Neural cell (in vitro differentiated cells): ENCODE measurements around the gene PCDHA1. TPM values are rescaled to one million over a fixed set of nuclear protein-coding genes. Genes with fewer than 3 reads are reported as not detected.
"Not testable (repeated sequence)": the region's sequence is repeated elsewhere in the genome, so short reads cannot be mapped to it uniquely, and the experiment has no call there.

ENCODE experiments used
- H2AFZ ChIP-seq: fragments of 200-600, 300-800 bp; sonication (generic), shearing (Covaris generic); 2 replicates; pipeline ENCODE4 v1.6.0; 2014; ENCODE audit warnings: low read depth, mild to moderate bottlenecking, antibody characterized with exemption, low read length, moderate library complexity
- H3F3A ChIP-seq: fragments of 200-600 bp; shearing (Covaris generic); 2 replicates; pipeline ENCODE4 v1.6.1; 2016; ENCODE audit warnings: mild to moderate bottlenecking, moderate library complexity, mixed read lengths, antibody characterized with exemption, low read length; ENCODE audit not compliant: insufficient read depth, poor library complexity, severe bottlenecking
- H3K27ac ChIP-seq: fragments of 200-600, 300-800 bp; sonication (generic), shearing (Covaris generic); 2 replicates; pipeline ENCODE4 v1.5.1; 2014; ENCODE audit warnings: mild to moderate bottlenecking, low read length, moderate library complexity
- H3K27me3 ChIP-seq: fragments of 300-800, 200-600 bp; sonication (generic), shearing (Covaris generic); 2 replicates; pipeline ENCODE4 v1.6.0; 2014; ENCODE audit warnings: mild to moderate bottlenecking, low read depth, low read length, moderate library complexity; ENCODE audit not compliant: insufficient read depth
- H3K36me3 ChIP-seq: fragments of 300-800, 200-600 bp; sonication (generic), shearing (Covaris generic); 2 replicates; pipeline ENCODE4 v1.5.1; 2014; ENCODE audit warnings: mild to moderate bottlenecking, antibody characterized with exemption, low read length, moderate library complexity; ENCODE audit not compliant: insufficient read depth
- H3K4me2 ChIP-seq: fragments of 300-800, 200-600 bp; sonication (generic), shearing (Covaris generic); 2 replicates; pipeline ENCODE4 v1.6.0; 2014; ENCODE audit warnings: mild to moderate bottlenecking, low read length
- H3K4me3 ChIP-seq: fragments of 300-800, 200-600 bp; sonication (generic), shearing (Covaris generic); 2 replicates; pipeline ENCODE4 v1.5.1; 2014; ENCODE audit warnings: mild to moderate bottlenecking, low read length, moderate library complexity
- H3K79me2 ChIP-seq: fragments of 200-600 bp; shearing (Covaris generic); replicated peaks from 2 replicates; pipeline ENCODE4 v1.6.0; 2014; ENCODE audit warnings: mild to moderate bottlenecking, low read length, moderate library complexity; ENCODE audit not compliant: insufficient read depth
- H3K9ac ChIP-seq: fragments of 300-800, 200-600 bp; sonication (generic), shearing (Covaris generic); 2 replicates; pipeline ENCODE4 v1.6.1; 2016; ENCODE audit warnings: mild to moderate bottlenecking, low read length, mixed read lengths
- H3K9me2 ChIP-seq: fragments of 200-600 bp; shearing (Covaris generic); 2 replicates; pipeline ENCODE4 v1.6.1; 2016; ENCODE audit warnings: mild to moderate bottlenecking, low read length, mixed read lengths; ENCODE audit not compliant: insufficient read depth
- H3K9me3 ChIP-seq: fragments of 200-600, 300-800 bp; sonication (generic), shearing (Covaris generic); 2 replicates; pipeline ENCODE4 v1.6.1; 2016; ENCODE audit warnings: mild to moderate bottlenecking, mixed run types, low read length, moderate library complexity, mixed read lengths
- H4K20me1 ChIP-seq: fragments of 200-600 bp; shearing (Covaris generic); 2 replicates; pipeline ENCODE4 v1.6.1; 2016; ENCODE audit warnings: mild to moderate bottlenecking, mixed run types; ENCODE audit not compliant: insufficient read depth
- EP300 ChIP-seq: fragments of 450-650 bp; conservative IDR thresholded peaks from 2 replicates; pipeline ENCODE4 v1.6.1; 2014; ENCODE audit warnings: antibody characterized with exemption, mild to moderate bottlenecking, moderate library complexity; ENCODE audit not compliant: poor library complexity, severe bottlenecking
- EZH2 ChIP-seq: fragments of 200-600, 300-800 bp; shearing (Covaris generic), sonication (generic); IDR thresholded peaks from 2 replicates; pipeline ENCODE4 v1.6.1; 2014; ENCODE audit warnings: antibody characterized with exemption, low read length, borderline replicate concordance, mild to moderate bottlenecking; ENCODE audit not compliant: insufficient read depth, poor library complexity, severe bottlenecking
- MXI1 ChIP-seq: fragments of 450-650 bp; conservative IDR thresholded peaks from 2 replicates; pipeline ENCODE4 v1.6.1; 2014; ENCODE audit warnings: antibody characterized with exemption, mild to moderate bottlenecking; ENCODE audit not compliant: poor library complexity, severe bottlenecking
- POLR2AphosphoS5 ChIP-seq: IDR thresholded peaks from 2 replicates; pipeline ENCODE4 v1.6.1; 2012
- RAD21 ChIP-seq: fragments of 450-650 bp; conservative IDR thresholded peaks from 2 replicates; pipeline ENCODE4 v1.6.1; 2014; ENCODE audit warnings: antibody characterized with exemption, mild to moderate bottlenecking, moderate library complexity
- SMC3 ChIP-seq: fragments of 450-650 bp; conservative IDR thresholded peaks from 2 replicates; pipeline ENCODE4 v1.6.1; 2014; ENCODE audit warnings: antibody characterized with exemption, mild to moderate bottlenecking, moderate library complexity; ENCODE audit not compliant: poor library complexity
- TAF1 ChIP-seq: IDR thresholded peaks from 2 replicates; pipeline ENCODE4 v1.6.1; 2012; ENCODE audit warnings: low read depth
- polyA plus RNA-seq: library from polyadenylated mRNA; depleted of rRNA; stranded (reverse); fragments of >200 nt; gene quantifications from 2 replicates; pipeline ENCODE4 v1.2.3, GENCODE V29; 2014
- TF ChIP-seq, protein P1 (sequence below): fragments of 450-650 bp; IDR thresholded peaks from 2 replicates; pipeline ENCODE4 v1.5.1; 2014; ENCODE audit warnings: antibody characterized with exemption, mild to moderate bottlenecking, moderate library complexity; ENCODE audit not compliant: poor library complexity, severe bottlenecking
- TF ChIP-seq, protein P2 (sequence below): IDR thresholded peaks from 2 replicates; pipeline ENCODE4 v1.6.1; 2012; ENCODE audit warnings: borderline replicate concordance

PCDHA1 gene
- polyA plus RNA-seq, 1 donor from 2014 or later, result 0.28 TPM

DNA sequence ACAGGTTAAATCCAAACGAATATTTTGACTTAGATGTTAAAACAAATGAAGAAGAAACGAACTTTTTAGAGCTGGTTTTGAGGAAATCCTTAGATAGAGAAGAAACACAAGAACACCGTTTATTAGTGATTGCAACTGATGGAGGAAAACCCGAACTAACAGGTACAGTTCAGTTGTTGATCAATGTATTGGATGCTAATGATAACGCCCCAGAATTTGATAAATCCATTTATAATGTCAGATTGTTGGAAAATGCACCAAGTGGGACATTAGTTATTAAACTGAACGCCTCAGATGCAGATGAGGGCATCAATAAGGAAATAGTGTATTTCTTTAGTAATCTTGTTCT is 36.3 kb downstream of the PCDHA1 start:
- H3K9ac ChIP-seq, result no peak overlapping the region
- H3K27ac ChIP-seq, result no peak overlapping the region
- H3K79me2 ChIP-seq, result peaks cover 57% of the 10 kb centered on the region
- no peak overlapping the region for H3K4me2 ChIP-seq
- no peaks in the 10 kb centered on the region for H3K9me2 ChIP-seq
- TF ChIP-seq POLR2AphosphoS5 (no peak), EP300 (no peak), SMC3 (no peak), RAD21 (no peak), MXI1 (no peak), TAF1 (no peak), EZH2 (no peak)
- TF ChIP-seq, protein P1, sequence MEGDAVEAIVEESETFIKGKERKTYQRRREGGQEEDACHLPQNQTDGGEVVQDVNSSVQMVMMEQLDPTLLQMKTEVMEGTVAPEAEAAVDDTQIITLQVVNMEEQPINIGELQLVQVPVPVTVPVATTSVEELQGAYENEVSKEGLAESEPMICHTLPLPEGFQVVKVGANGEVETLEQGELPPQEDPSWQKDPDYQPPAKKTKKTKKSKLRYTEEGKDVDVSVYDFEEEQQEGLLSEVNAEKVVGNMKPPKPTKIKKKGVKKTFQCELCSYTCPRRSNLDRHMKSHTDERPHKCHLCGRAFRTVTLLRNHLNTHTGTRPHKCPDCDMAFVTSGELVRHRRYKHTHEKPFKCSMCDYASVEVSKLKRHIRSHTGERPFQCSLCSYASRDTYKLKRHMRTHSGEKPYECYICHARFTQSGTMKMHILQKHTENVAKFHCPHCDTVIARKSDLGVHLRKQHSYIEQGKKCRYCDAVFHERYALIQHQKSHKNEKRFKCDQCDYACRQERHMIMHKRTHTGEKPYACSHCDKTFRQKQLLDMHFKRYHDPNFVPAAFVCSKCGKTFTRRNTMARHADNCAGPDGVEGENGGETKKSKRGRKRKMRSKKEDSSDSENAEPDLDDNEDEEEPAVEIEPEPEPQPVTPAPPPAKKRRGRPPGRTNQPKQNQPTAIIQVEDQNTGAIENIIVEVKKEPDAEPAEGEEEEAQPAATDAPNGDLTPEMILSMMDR, result no peak
- TF ChIP-seq, protein P2, sequence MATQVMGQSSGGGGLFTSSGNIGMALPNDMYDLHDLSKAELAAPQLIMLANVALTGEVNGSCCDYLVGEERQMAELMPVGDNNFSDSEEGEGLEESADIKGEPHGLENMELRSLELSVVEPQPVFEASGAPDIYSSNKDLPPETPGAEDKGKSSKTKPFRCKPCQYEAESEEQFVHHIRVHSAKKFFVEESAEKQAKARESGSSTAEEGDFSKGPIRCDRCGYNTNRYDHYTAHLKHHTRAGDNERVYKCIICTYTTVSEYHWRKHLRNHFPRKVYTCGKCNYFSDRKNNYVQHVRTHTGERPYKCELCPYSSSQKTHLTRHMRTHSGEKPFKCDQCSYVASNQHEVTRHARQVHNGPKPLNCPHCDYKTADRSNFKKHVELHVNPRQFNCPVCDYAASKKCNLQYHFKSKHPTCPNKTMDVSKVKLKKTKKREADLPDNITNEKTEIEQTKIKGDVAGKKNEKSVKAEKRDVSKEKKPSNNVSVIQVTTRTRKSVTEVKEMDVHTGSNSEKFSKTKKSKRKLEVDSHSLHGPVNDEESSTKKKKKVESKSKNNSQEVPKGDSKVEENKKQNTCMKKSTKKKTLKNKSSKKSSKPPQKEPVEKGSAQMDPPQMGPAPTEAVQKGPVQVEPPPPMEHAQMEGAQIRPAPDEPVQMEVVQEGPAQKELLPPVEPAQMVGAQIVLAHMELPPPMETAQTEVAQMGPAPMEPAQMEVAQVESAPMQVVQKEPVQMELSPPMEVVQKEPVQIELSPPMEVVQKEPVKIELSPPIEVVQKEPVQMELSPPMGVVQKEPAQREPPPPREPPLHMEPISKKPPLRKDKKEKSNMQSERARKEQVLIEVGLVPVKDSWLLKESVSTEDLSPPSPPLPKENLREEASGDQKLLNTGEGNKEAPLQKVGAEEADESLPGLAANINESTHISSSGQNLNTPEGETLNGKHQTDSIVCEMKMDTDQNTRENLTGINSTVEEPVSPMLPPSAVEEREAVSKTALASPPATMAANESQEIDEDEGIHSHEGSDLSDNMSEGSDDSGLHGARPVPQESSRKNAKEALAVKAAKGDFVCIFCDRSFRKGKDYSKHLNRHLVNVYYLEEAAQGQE, result no peak
- H4K20me1 ChIP-seq, result no peaks in the 10 kb centered on the region
- H3K36me3 ChIP-seq, result peaks cover 25% of the 10 kb centered on the region
- H2AFZ ChIP-seq, result no peak overlapping the region
- H3K4me3 ChIP-seq, result no peak overlapping the region
- H3K9me3 ChIP-seq, result peaks cover 24% of the 10 kb centered on the region
- H3F3A ChIP-seq, result no peaks in the 10 kb centered on the region
- no peaks in the 10 kb centered on the region for H3K27me3 ChIP-seq

DNA sequence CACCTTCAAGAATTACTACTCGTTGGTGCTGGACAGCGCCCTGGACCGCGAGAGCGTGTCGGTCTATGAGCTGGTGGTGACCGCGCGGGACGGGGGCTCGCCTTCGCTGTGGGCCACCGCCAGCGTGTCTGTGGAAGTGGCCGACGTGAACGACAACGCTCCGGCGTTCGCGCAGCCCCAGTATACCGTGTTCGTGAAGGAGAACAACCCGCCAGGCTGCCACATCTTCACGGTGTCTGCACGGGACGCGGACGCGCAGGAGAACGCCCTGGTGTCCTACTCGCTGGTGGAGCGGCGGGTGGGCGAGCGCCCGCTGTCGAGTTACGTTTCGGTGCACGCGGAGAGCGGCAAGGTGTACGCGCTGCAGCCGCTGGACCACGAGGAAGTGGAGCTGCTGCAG is 37.0 kb downstream of the PCDHA1 start:
- H3K9me2 ChIP-seq, result not testable (repeated sequence)
- peaks cover 24% of the 10 kb centered on the region for H3K9me3 ChIP-seq

DNA sequence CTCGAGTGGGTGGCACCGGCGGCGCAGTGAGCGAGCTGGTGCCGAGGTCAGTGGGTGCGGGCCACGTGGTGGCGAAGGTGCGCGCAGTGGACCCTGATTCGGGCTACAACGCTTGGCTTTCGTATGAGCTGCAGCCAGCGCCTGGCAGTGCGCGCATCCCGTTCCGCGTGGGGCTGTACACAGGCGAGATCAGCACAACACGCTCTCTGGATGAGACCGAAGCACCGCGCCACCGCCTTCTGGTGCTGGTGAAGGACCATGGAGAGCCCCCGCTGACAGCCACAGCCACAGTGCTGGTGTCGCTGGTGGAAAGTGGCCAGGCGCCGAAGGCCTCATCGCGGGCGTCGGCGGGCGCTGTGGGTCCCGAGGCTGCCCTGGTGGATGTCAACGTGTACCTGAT is 37.5 kb downstream of the PCDHA1 start:
- H3F3A ChIP-seq, result no peaks in the 10 kb centered on the region
- H3K4me3 ChIP-seq, result no peak overlapping the region
- no peak overlapping the region for H2AFZ ChIP-seq
- H3K27me3 ChIP-seq, result no peaks in the 10 kb centered on the region
- no peak overlapping the region for H3K9ac ChIP-seq
- no peak overlapping the region for H3K4me2 ChIP-seq
- H3K79me2 ChIP-seq, result peaks cover 48% of the 10 kb centered on the region
- H3K9me3 ChIP-seq, result peaks cover 27% of the 10 kb centered on the region
- H3K36me3 ChIP-seq, result peaks cover 25% of the 10 kb centered on the region
- no peaks in the 10 kb centered on the region for H3K9me2 ChIP-seq
- H3K27ac ChIP-seq, result no peak overlapping the region
- H4K20me1 ChIP-seq, result no peaks in the 10 kb centered on the region
- TF ChIP-seq EP300 (no peak), TAF1 (no peak), POLR2AphosphoS5 (no peak), SMC3 (no peak), MXI1 (no peak)
- TF ChIP-seq, protein P2, result no peak

More for the DNA sequence above, 37.0 kb downstream of the PCDHA1 start:
- H3K27me3 ChIP-seq, H4K20me1 ChIP-seq, H2AFZ ChIP-seq, H3K4me3 ChIP-seq, H3K4me2 ChIP-seq, H3K9ac ChIP-seq, H3F3A ChIP-seq, H3K27ac ChIP-seq: not testable (repeated sequence)
- Histone ChIP-seq H3K36me3 (peaks cover 25% of the 10 kb centered on the region), H3K79me2 (peaks cover 53% of the 10 kb centered on the region)
